GM19239 (cell line): ENCODE data around the gene CTDNEP1.
A peak's percentile ranks its signal among the peaks of the same experiment; 100 is the strongest.

ENCODE experiments used
- DNase-seq: peaks from one replicate; pipeline ENCODE4 v3.0.0; 2011; ENCODE audit warnings: low spot score; ENCODE audit not compliant: insufficient read length
- FAIRE-seq: peaks from 2 replicates; lab custom pipeline; 2011; peaks lifted over from hg19 to GRCh38; lab: Jason Lieb, UNC

The CTDNEP1 gene

DNA sequence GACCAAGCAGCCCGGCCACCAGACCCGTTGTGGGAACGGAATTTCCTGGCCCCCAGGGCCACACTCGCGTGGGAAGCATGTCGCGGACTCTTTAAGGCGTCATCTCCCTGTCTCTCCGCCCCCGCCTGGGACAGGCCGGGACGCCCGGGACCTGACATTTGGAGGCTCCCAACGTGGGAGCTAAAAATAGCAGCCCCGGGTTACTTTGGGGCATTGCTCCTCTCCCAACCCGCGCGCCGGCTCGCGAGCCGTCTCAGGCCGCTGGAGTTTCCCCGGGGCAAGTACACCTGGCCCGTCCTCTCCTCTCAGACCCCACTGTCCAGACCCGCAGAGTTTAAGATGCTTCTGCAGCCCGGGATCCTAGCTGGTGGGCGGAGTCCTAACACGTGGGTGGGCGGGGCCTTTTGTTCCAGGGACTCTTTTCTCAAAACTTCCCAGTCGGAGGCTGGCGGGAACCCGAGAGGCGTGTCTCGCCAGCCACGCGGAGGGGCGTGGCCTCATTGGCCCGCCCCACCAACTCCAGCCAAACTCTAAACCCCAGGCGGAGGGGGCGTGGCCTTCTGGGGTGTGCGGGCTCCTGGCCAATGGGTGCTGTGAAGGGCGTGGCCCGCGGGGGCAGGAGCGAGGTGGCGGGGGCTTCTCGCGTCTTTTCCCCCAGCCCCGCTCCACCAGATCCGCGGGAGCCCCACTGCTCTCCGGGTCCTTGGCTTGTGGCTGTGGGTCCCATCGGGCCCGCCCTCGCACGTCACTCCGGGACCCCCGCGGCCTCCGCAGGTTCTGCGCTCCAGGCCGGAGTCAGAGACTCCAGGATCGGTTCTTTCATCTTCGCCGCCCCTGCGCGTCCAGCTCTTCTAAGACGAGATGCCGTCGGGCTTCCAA, 29.8 kb upstream of the CTDNEP1 start, which contains the start of gene SLC2A4:
Gene SLC2A4 (plus strand): TSS at position 645 of the 879 bp plus-strand sequence. CDS start 217 bp downstream, at position 862.
- peak; percentile 97 for DNase-seq

DNA sequence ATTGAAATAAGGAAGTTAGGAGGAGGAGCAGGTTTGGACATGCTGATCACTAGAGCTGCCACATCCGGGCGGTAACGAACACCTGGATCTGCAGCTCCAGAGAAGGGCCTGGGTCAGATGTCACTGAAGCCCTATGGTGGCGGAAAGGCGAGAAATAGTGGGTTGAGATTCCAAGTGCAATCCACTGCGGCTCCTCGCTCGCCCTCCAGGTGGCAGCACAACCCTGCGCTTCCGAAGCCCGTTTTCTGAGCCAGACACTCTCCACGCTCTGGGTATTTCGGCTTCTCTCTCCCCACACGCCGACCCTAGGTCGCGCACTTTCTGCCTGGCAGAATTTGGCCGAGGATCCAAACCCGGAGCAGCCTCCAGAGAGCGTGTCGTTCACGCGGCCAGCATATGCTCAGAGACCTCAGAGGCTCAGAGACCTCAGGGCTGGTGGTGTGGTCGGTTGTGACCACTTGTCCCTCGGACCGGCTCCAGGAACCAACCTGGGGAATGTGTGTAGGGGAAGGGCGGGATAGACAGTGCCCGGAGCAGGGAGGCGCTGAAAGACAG, 29.1 kb upstream of the CTDNEP1 start:
- FAIRE-seq: peak; percentile 99
- DNase-seq: peak; percentile 91

More for the DNA sequence above, 29.8 kb upstream of the CTDNEP1 start, which contains the start of gene SLC2A4:
- peak; percentile 75 for FAIRE-seq

DNA sequence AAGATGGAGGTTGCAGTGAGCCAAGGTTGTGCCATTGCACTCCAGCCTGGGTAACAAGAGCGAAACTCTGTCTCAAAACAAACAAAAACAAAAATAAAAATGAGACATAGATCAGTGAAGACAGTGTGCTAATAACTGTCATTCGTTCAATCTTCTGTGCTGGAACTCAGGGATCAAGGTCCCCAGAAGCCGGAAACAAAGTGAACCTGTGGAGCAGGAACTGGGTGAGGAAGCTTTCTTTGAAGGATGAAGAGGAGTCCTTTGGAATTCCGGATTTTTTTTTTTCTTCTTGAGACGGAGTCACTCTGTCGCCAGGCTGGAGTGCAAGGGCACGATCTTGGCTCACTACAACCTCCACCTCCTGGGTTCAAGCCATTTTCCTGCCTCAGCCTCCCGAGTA, 27.9 kb upstream of the CTDNEP1 start:
- DNase-seq (no peak), FAIRE-seq (no peak)

DNA sequence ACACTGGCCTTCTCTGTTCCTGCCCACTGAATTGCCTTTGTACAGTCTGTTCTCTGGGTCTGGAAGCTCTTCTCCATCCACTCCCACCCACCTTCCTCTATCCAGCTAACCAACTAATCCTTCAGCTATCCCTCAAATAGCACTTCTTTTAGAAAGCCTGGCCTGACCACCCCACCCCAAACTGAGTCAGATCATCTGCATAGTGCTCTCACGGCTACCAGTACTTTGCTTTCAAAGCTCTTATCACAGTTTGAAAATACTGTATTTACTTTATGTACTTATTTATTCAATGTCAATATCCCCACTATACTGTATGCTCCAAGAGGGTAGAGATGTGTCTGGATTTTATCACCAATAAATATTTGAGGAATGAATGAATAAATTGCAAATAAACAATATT, 15.2 kb upstream of the CTDNEP1 start:
- DNase-seq (no peak), FAIRE-seq (no peak)

DNA sequence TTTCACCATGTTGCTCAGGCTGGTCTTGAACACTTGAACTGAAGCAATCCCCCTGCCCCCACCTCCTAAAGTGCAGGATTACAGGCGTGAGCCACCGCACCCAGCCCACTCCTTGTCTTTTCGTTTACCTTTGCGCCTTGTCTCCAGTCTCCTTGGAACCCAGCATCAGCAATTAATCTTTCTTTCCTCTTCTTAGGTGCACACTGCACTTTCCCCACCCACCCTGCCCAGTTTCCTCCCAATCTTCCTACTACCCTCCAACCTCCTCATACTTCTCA, 12.2 kb upstream of the CTDNEP1 start:
- no peak for FAIRE-seq
- no peak for DNase-seq

DNA sequence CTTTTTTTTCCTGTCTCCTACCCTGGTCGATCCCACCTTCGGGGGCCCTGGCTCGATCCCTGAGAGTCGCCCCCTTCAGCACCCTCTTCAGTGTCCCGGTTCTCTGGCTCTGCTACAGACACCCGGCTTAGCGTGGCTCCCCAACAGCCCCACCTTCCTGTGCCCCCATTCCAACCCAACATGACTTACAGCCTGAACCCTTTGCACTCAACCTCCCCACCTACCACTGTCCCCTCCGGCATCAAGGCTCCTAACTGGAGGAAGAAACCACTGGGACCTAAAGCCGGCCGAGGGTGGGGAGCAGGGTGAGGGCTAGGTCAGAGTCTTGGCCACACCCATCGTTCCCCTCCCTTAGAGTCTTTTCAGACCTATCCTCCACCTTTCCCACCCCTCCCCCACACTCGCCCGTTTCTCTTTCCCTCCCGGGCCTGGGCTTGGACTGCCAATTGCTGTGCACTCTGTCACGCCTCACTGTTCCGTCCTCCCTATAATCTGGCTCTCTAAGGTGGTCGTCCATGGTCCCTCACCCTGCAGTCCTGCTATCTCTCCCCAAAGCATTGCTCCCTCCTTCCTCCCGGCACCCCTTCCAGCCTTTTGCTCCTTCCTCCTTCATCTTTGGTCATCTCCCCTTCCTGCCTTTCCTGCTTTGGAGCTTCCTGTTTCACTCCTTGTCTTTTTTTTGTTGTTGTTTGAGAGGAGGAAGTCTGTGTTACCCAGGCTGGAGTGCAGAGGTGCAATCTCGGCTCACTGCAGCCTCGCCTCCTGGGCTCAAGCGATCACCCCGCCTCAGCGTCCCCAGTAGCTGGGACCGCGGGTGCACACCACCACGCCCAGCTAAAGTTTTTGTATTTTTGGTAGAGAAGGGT, 11.6 kb upstream of the CTDNEP1 start:
- FAIRE-seq: peak; percentile 78
- DNase-seq: no peak

DNA sequence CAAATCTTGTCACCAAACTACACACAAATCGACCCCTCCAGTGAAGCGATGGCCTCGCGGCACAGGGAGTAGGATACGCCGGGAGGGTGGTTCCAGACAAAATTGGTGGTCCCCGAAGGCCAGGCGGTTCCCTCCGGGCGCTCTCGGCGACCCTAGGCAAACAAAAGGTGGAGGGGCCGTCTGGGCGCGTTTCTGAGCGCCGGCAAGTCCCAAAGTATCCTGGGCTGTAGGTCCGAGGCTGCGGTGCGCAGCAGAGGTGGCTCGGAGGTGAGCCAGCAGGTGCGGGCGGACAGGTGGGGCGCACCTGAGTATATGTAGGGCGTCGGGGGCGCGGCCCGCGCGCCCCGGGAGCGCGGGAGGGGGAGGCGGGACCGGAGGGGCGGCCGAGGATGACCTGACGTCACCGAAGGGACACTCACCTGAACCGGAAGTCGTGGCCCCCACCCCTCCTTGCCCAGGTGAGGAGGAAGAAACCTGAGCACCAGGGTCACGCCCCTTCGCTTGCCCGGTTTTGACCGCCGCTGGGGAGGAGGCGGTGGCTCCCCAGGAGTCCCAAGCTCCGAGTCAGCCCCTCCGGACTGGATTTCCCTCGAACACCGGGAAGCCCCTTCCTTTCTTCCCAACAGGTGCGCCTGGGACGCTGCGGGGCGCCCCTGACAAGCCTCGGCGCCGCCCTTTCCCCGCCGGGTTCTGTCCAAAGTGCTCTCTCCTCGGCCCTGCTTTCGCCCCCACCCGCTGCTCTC, 10.8 kb upstream of the CTDNEP1 start, which contains the start of gene CLDN7:
Gene CLDN7 (minus strand): TSS at position 287 of the 743 bp plus-strand sequence. CDS start 435 bp downstream, outside the sequence.
- no peak for DNase-seq
- FAIRE-seq: no peak

DNA sequence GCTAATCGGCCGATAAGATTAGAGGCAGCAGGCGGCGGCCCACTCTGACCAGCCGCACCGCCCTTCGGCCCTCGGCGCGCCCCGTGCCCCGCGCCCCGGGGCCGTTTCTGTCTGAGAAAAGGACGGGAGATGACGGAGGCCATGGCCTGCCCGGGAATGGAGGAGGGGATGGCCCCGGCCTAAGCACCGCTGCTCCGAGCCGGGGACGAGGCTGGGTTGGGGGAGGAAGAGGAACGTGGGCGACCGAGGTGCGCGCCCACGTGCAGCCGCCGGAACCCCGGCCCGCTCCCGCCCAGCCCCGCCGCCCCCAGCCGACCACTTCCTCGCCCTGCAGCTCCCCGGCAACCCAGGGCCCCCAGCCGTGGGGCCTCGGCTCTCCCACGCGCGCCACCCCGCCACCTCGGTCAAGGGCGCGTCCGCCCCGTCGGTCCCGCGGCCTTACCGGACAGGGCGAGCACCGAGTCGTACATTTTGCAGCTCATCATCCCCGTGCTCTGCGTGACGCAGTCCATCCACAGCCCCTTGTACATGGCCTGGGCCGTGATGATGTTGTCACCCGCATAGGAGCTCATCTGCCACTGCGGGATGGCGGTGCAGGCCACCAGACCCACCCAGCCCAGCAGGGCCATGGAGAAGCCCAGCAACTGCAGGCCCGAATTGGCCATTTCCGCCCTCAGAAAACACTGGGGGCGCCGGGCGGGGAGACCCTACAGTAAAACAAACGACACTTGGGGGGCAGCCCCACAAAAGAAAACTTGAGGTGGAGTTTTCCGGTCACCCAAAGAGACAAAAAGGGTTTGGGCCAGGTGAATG, 10.1 kb upstream of the CTDNEP1 start:
- no peak for DNase-seq
- no peak for FAIRE-seq

DNA sequence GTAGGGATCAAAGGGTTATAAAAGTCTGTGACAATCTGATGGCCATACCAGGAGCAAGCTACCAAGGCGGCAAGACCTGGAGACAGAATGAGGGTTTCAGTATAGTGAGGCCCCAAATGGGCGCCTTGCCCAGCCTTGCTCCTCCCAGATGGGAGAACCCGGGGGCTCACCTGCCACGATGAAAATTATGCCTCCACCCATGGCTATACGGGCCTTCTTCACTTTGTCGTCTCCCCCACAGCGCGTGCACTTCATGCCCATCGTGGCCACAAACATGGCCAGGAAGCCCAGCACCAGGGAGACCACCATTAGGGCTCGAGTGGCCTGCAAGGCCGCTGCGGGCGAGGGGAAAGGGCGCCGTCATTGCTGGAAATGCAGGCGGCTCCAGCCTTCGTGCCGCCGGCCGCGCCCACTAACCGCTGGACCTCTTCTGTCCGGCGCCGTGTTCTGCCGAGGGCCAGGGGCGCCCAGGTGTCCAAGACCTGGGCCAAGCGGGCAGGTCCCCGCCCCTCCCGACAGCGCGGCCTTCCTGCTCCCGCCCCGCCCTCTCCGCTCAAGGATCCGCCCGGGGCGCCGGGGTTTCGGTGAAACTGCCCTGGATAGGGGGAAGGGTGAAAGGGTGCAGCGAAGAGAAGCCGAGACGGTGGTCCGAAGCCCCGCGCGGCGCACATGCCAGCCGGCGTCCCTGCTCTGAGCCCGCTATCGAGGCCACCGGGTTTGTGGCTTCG, 9.3 kb upstream of the CTDNEP1 start:
- DNase-seq (no peak), FAIRE-seq (peak; percentile 31)

DNA sequence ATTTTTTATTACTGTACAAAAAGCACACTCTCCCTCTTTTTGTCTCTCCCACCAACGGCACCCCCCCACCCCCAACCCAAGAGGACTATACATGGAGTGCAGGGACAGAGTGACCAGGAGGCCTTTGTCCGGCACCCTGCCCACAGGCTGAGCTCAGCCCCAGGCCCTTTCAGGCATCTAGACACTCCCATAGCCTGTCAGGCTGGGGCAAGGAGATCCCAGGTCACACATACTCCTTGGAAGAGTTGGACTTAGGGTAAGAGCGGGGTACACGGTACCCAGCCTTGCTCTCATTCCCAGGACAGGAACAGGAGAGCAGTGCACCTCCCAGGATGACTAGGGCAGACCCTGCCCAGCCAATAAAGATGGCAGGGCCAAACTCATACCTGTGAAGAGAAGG, 8.6 kb upstream of the CTDNEP1 start:
- DNase-seq: no peak
- no peak for FAIRE-seq

DNA sequence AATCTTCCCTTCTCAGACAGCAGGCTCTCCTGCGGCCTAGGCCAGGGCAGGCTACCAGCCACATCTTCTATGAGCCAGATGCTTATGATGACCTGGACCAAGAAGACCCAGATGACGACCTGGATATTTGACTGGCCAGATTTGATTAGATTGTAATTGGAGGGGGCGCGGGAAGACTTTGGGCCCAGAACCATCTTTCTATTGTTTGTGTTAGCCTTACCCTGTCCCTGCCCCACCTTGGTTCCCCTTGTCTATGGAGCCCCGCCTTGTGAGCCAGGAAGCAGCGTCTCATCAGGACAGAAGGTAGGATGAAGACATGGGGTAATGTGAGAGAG, 8.0 kb upstream of the CTDNEP1 start:
- DNase-seq: no peak
- no peak for FAIRE-seq

DNA sequence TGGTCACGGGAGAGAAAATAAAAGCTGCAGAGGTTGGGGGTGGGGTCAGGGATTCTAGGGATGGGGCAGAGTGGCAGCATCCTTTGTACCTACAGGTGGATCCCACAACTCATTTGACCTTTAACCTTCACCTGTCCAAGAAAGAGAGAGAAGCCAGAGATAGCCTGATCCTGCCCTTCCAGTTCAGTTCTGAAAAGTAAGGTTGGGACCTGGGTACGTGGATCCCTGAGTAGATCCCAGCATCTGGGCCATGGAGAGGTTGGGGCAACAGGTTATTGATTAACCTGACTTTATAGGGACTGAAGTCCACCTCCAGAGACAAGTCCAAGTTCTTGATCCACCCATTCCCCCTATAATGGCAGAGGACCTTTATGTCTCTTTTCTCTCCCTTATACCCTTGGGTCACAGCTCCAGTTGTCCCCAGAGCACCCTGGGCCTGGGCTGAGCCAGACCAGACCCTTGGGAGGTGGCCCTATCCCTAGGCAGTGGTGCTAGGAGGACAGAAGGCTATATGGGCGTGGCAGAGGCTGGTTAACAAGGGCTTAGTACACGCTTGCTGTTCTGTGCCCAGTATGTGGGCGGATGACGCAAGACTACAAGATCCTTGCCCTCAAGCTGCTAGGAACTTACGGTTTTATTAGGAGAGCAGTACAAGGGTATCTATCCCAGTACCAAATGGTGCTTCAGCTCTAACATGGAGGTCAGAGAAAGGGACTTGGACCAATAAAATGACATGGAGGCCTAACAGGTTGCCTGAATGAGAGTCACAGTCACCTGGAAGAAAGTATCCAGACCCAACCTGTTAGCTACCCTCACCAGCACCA, 7.4 kb upstream of the CTDNEP1 start:
- FAIRE-seq (no peak), DNase-seq (no peak)

DNA sequence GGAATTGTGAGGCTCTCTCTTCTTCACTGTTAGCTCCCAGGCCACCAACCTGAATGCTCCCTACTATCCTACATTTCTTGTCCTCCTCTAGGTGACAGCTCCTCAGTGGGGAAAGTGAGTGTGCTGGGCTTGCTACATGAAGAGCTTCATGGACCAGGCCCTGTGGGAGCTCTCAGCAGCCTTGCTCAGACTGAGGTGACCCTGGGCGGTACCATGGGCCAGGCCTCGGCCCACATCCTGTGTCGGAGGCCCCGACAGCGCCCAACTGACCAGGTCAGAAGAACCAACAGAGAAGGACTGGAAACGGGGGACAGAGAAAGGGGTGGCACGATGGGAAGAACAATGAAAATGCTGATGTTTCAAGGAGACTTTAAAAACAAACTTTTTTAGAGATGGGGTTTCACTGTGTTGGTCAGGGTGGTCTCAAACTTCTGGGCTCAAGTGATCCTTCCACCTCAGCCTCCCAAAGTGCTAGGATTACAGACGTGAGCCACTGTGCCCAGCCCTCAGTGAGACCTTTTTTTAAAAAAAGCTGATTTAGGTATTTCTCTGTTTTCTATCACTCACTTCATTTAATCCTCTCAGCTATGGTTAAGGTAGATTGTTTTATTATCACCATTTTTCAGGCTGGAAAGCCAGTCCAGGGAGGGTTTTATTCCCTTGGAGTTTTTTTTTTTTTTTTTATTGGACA, 5.4 kb upstream of the CTDNEP1 start:
- FAIRE-seq (no peak), DNase-seq (no peak)

DNA sequence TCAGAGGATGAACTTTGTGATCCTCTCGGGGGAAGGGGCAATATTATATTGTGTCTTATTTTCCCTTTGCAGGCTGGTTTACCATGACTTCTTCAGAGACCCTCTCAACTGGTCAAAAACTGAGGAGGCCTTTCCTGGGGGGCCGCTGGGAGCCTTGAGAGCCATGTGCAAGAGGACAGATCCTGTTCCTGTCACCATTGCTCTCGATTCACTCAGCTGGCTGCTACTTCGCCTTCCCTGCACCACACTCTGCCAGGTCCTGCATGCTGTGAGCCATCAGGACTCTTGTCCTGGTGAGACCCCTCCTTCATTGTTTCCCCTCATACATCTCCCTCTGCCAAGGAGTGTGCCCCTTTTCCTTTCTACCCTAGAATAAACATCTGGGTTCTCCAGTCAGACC, 3.0 kb upstream of the CTDNEP1 start:
- DNase-seq: no peak
- FAIRE-seq: no peak

DNA sequence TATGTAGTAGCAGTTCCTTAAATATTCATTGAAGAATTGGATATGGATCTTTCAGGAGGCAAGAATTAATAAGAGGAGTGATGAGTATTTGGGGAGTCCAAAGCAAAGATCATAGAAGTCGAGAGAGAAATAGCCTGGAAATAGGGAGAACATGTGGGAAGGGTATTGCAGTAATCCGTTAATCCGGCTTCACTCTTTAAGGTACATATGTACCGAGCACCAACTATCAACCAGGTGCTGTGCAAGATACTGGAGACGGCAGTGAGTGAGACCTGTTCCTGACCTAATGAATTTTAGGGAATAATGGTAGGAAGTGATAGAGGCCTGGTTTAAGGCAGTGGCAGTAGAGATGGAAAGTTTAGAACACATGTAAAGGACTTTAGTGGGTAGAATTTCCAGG, 1.5 kb upstream of the CTDNEP1 start:
- DNase-seq: no peak
- FAIRE-seq: no peak

DNA sequence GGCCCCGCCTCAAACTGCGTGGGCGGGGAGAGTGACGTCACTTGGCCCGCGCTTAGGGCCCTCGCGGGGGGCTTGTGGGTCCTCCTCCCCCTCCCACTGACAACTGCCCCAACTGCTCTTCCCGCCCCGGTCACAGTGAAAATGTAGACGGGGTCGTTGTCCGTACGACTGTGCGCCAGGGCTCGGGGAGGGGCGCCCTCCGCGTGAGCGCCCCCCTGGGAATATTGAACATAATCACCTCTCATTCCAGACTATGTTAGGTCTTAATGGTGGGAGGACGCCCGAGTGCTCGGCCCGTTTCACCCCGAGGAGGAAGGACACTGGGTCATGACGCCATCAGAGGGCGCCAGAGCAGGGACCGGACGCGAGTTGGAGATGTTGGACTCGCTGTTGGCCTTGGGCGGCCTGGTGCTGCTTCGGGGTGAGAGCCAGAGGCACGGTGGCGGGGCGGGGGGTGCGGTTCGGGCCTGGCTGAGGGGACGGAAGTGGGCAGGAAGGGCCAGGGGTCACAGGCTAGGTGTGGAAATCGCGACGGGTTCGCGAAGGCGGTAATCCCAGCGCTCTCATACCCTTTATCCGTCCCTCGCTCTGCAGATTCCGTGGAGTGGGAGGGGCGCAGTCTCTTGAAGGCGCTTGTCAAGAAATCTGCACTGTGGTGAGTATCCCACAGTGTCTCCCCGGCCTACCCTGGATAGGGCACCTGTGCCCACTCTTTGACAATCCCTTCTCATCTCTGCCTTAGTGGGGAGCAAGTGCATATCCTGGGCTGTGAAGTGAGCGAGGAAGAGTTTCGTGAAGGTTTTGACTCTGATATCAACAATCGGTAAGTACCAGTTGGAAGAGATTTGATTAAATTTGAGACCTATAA, 876 bp upstream of the CTDNEP1 start, which contains the start of gene ELP5:
Gene ELP5 (plus strand): TSS at position 40 of the 868 bp plus-strand sequence. CDS start 336 bp downstream, at position 376.
- DNase-seq: peak; percentile 91
- no peak for FAIRE-seq
